K562 (cell line): ENCODE data around the gene HAGHL. TPM values are rescaled to one million over a fixed set of nuclear protein-coding genes. Genes with fewer than 3 reads are reported as not detected.
A peak's percentile ranks its signal among the peaks of the same experiment; 100 is the strongest.

ENCODE experiments used
- ATAC-seq: fragments of 200-7000 bp; cut with Tn5 transposase; 3 replicates; pipeline ENCODE4 v1.9.1; 2020; ENCODE audit warnings: moderate library complexity
- BruUV-seq: library from RNA; stranded (reverse); fragments of 400-500 nt; replicated peaks from 2 replicates; lab custom pipeline; 2021; lab: Mats Ljungman, UMichigan
- CTCF ChIA-PET: fragments of 300-600 bp; formaldehyde crosslinking; extraction: SDS; loops from one replicate; lab custom pipeline; 2021; ENCODE audit warnings: low intra/inter-chr PET ratio; lab: Yijun Ruan, JAX
- POLR2A ChIA-PET: fragments of 300-600, 350-650 bp; sonication (Branson Sonifier 250); formaldehyde crosslinking; extraction: SDS; loops from one replicate; lab custom pipeline; 2021; ENCODE audit warnings: antibody characterized with exemption, inconsistent platforms; lab: Yijun Ruan, JAX
- DNase-seq, 4 experiments: peaks; one replicate each; pipeline versions ENCODE4 v3.0.0 to v3.0.0-alpha.2; 2011 to 2018; ENCODE audit warnings: low spot score in 3 of 4, mixed read lengths in 3 of 4; ENCODE audit errors: extremely low read depth in 1 of 4
- FAIRE-seq: peaks from 2 replicates; lab custom pipeline; 2011; peaks lifted over from hg19 to GRCh38; lab: Jason Lieb, UNC
- H2AFZ ChIP-seq: 2 replicates; pipeline ENCODE4 v1.6.0; 2011; ENCODE audit warnings: low read depth, low read length, control low read depth, inconsistent platforms
- H3K27ac ChIP-seq: fragments of 200-600 bp; 3 replicates; pipeline ENCODE4 v1.8.0; 2011; ENCODE audit warnings: low read depth, mild to moderate bottlenecking, control low read depth, inconsistent platforms, low read length, moderate library complexity, mixed read lengths; ENCODE audit errors: extremely low read depth
- H3K27me3 ChIP-seq, 2 experiments: fragments of 300-600 bp in 1 of 2; 2 replicates in 1 of 2; 3 replicates in 1 of 2; pipeline versions ENCODE4 v1.6.0 to v1.8.0; 2011; ENCODE audit warnings: inconsistent platforms in 2 of 2, low read length in 2 of 2, mild to moderate bottlenecking in 1 of 2, mixed read lengths in 1 of 2, moderate library complexity in 1 of 2; ENCODE audit not compliant: control insufficient read depth in 2 of 2, insufficient read depth in 2 of 2
- H3K36me3 ChIP-seq: fragments of 300-600 bp; 3 replicates; pipeline ENCODE4 v1.8.0; 2011; ENCODE audit warnings: mild to moderate bottlenecking, low read length, inconsistent platforms; ENCODE audit not compliant: control insufficient read depth, insufficient read depth
- H3K4me1 ChIP-seq, 2 experiments: fragments of 200-600 bp in 1 of 2; replicated peaks in 1 of 2; 2 replicates in 1 of 2; 3 replicates in 1 of 2; pipeline versions ENCODE4 v1.5.1 to v1.8.0; 2011; ENCODE audit warnings: inconsistent platforms in 2 of 2, low read length in 2 of 2, mild to moderate bottlenecking in 1 of 2, mixed read lengths in 1 of 2, moderate library complexity in 1 of 2; ENCODE audit not compliant: control insufficient read depth in 2 of 2, insufficient read depth in 2 of 2
- H3K4me2 ChIP-seq: 2 replicates; pipeline ENCODE4 v1.6.1; 2011; ENCODE audit warnings: low read length, control low read depth, inconsistent platforms, mixed read lengths; ENCODE audit not compliant: insufficient read depth
- H3K4me3 ChIP-seq: fragments of 200-600 bp; sonication (generic), shearing (Covaris generic); 2 replicates; pipeline ENCODE4 v1.5.1; 2016; ENCODE audit warnings: control low read depth, inconsistent platforms
- H3K79me2 ChIP-seq: fragments of 200-600 bp; 3 replicates; pipeline ENCODE4 v1.8.0; 2011; ENCODE audit warnings: low read length, inconsistent platforms; ENCODE audit not compliant: control insufficient read depth, insufficient read depth
- H3K9ac ChIP-seq, 2 experiments: 2 replicates each; pipeline versions ENCODE4 v1.6.0 to v1.6.1; 2011; ENCODE audit warnings: low read depth in 2 of 2, low read length in 2 of 2, control low read depth in 1 of 2, inconsistent platforms in 1 of 2, mild to moderate bottlenecking in 1 of 2, mixed read lengths in 1 of 2; ENCODE audit not compliant: insufficient read depth in 1 of 2
- H3K9me1 ChIP-seq: one replicate; pipeline ENCODE4 v1.6.0; 2011; ENCODE audit warnings: inconsistent platforms, mild to moderate bottlenecking, low read length, moderate library complexity; ENCODE audit not compliant: control insufficient read depth, insufficient read depth
- H3K9me3 ChIP-seq: replicated peaks from 2 replicates; pipeline ENCODE4 v1.5.1; 2011; ENCODE audit warnings: low read depth, low read length, inconsistent platforms; ENCODE audit not compliant: control insufficient read depth, insufficient read depth
- H4K20me1 ChIP-seq: replicated peaks from 2 replicates; pipeline ENCODE4 v1.6.1; 2011; ENCODE audit warnings: low read length, inconsistent platforms, mixed read lengths; ENCODE audit not compliant: control insufficient read depth, insufficient read depth
- AFF4 ChIP-seq: sonication (generic); formaldehyde crosslinking; IDR thresholded peaks from 2 replicates; pipeline ENCODE4 v1.8.0; 2023; ENCODE audit warnings: mild to moderate bottlenecking, missing genetic modification reagents
- BRD4 ChIP-seq: fragments of 200-600 bp; sonication (generic); IDR thresholded peaks from 2 replicates; pipeline ENCODE4 v1.6.1; 2017; ENCODE audit warnings: inconsistent platforms
- CBX2 ChIP-seq: fragments of 200-600 bp; sonication (generic); IDR thresholded peaks from one replicate; pipeline ENCODE4 v1.6.1; 2012; ENCODE audit warnings: mild to moderate bottlenecking, low read length, inconsistent platforms; ENCODE audit not compliant: insufficient read depth, poor library complexity, severe bottlenecking
- CC2D1A ChIP-seq: fragments of 450-650 bp; IDR thresholded peaks from 2 replicates; pipeline ENCODE4 v1.6.1; 2017; ENCODE audit warnings: mild to moderate bottlenecking
- E2F6 ChIP-seq, 2 experiments: IDR thresholded peaks; 2 replicates each; pipeline ENCODE4 v1.6.1; 2011; ENCODE audit warnings: borderline replicate concordance in 1 of 2, control low read depth in 1 of 2, low read depth in 1 of 2, low read length in 1 of 2, mild to moderate bottlenecking in 1 of 2, mixed read lengths in 1 of 2, moderate library complexity in 1 of 2; ENCODE audit not compliant: insufficient read depth in 1 of 2, insufficient read length in 1 of 2, poor library complexity in 1 of 2, severe bottlenecking in 1 of 2; ENCODE audit errors: extremely low read depth in 1 of 2
- KAT2B ChIP-seq: IDR thresholded peaks from one replicate; pipeline ENCODE4 v1.6.1; 2012; ENCODE audit warnings: low read depth, mild to moderate bottlenecking, control low read depth, inconsistent platforms, low read length, moderate library complexity
- MEIS2 ChIP-seq: fragments of 450-650 bp; IDR thresholded peaks from 2 replicates; pipeline ENCODE4 v1.6.1; 2014; ENCODE audit warnings: mild to moderate bottlenecking; ENCODE audit not compliant: partially characterized antibody
- NR2C1 ChIP-seq, 2 experiments: fragments of 450-650 bp; IDR thresholded peaks; 2 replicates each; pipeline ENCODE4 v1.6.1; 2017; ENCODE audit warnings: mild to moderate bottlenecking in 2 of 2, antibody characterized with exemption in 1 of 2, inconsistent platforms in 1 of 2, missing compliant biosample characterization in 1 of 2, missing genetic modification characterization in 1 of 2
- SAP30 ChIP-seq: fragments of 200-600 bp; sonication (generic); IDR thresholded peaks from 2 replicates; pipeline ENCODE4 v1.6.1; 2012; ENCODE audit warnings: borderline replicate concordance, low read depth, mild to moderate bottlenecking, moderate library complexity, low read length, control low read depth, inconsistent platforms; ENCODE audit not compliant: insufficient read depth, poor library complexity, severe bottlenecking
- SMAD1 ChIP-seq: fragments of 150-350 bp; IDR thresholded peaks from 2 replicates; pipeline ENCODE4 v1.6.1; 2014; ENCODE audit warnings: low read length, low read depth; ENCODE audit not compliant: partially characterized antibody
- SRSF7 ChIP-seq: fragments of 200-400 bp; formaldehyde crosslinking; optimal IDR thresholded peaks from 2 replicates; pipeline ENCODE3; 2017; ENCODE audit warnings: mild to moderate bottlenecking, low read depth, low read length
- ZNF134 ChIP-seq: fragments of 250-450 bp; sonication (Bioruptor Pico); conservative IDR thresholded peaks from 2 replicates; pipeline ENCODE4 v1.4.0; 2020
- ZNF212 ChIP-seq: fragments of 450-650 bp; formaldehyde crosslinking; IDR thresholded peaks from 2 replicates; pipeline ENCODE4 v1.4.0; 2020; ENCODE audit warnings: mild to moderate bottlenecking
- WGBS: fragments of 100-300 bp; shearing (Covaris generic); methylation state at CpG from one replicate; pipeline ENCODE4 v1.1.6; 2016; ENCODE audit warnings: low coverage, mixed read lengths; ENCODE audit not compliant: insufficient coverage; ENCODE audit errors: missing lambda C conversion rate; 5-methylcytosine and 5-hydroxymethylcytosine counted together
- in situ Hi-C: fragments of 300-500 bp; cut with MboI; formaldehyde crosslinking; loops from 4 replicates; pipeline ENCODE4 v1.15.0; 2018; ENCODE audit warnings: inconsistent platforms, mixed read lengths
- intact Hi-C: fragments of 100-400 bp; cut with micrococcal nuclease; formaldehyde crosslinking; loops from 2 replicates; pipeline ENCODE4 v1.14.2; 2022
- polyA plus RNA-seq, 8 experiments: library from polyadenylated mRNA; depleted of rRNA in 4 of 8; stranded (reverse) in 5 of 8; unstranded in 3 of 8; fragments of >200 nt; fragmentation: Nextera tagmentation in 2 of 8; fragmentation: Illumina TruSeq in 1 of 8; extraction: Ambion mirVana in 2 of 8; extraction: Trizol in 1 of 8; gene quantifications; 2 replicates each; pipeline versions ENCODE4 v1.2.1 to v1.2.3, GENCODE V29; 2011 to 2014; ENCODE audit warnings: inconsistent platforms in 1 of 8, missing spikeins in 1 of 8
- total RNA-seq, 7 experiments: library from RNA; depleted of rRNA in 6 of 7; stranded (reverse); fragments of >200 nt in 6 of 7; fragmentation: Illumina TruSeq in 2 of 7; extraction: Trizol in 2 of 7; gene quantifications; 2 replicates each; pipeline versions ENCODE4 v1.2.1 to v1.2.3, GENCODE V29; 2011 to 2021; ENCODE audit warnings: low replicate concordance in 1 of 7

Gene HAGHL
- total and polyA plus RNA-seq, 9 of the 15 experiments (the other 6 are each of a cell fraction or from before 2014, with no cell fraction given) = 0.31 to 83.4 (median 20.7) TPM

DNA sequence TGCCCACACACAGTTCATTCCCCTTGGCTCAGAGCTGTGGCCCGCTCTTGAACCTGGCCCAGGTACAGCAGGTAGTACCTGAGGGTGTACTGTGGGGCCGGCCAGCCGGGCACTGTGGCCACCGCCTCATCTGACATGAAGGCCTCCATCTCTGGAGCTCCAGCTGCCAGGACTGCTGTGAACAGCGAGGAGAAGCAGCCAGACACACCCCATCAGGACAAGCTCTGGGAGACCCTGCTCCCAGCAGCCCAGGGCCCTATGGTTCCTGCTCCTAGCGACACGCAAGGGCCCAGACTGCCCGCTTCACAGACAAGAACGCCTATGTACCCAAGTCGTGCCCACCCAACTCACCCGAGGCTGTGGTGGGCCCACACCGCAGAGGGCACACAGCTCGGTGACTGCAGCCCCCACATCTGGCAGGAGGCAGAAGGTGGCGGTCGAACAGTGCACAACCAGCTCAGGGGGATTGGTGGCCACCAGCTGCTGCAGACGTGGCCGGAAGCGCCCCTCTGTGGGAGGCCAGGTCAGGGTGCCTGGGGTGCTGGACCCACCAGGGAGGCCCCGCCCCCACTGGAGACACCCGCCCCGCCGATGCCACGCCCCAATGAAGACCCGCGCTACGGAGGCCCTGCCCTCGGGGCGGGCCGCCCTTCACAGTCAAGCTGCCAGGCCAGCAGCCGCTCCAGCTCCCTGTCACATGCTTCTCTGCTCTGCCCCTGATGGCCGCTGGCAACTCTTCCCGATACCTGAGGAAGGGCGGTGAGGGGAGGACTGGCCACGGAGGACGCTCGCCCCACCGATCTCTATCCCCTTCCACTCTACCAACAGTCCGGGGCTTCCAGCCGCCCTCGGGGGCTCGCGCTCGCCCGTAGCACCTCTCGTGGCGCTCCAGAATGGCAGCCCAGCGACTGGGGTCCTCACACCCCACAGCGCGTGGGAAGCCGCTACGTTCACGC, 47.8 kb upstream of the HAGHL start:
- Histone ChIP-seq H4K20me1 (peaks cover 21% of the 10 kb centered on the region), H3K9me1 (peaks cover 11% of the 10 kb centered on the region), H3K4me3 (peak overlapping the region; percentile 64), H3K4me2 (peak overlapping the region; percentile 98), H3K27ac (peak overlapping the region; percentile 82), H3K27me3 (no peaks in the 10 kb centered on the region), H3K36me3 (peaks cover 39% of the 10 kb centered on the region), H3K4me1 (peaks cover 45 to 98% of the 10 kb centered on the region in 2 experiments), H2AFZ (peak overlapping the region; percentile 92), H3K9me3 (no peaks in the 10 kb centered on the region), H3K79me2 (peaks cover 45% of the 10 kb centered on the region), H3K9ac (peak overlapping the region; percentile 84 to 93)
- 10% methylated on average over 38 of the region's 52 CpGs for WGBS
- in situ Hi-C loops = loop anchor here (10.0 kb wide), 1 partner anchor 284 kb away; the partner anchor contains the start of gene NME4
- ATAC-seq = peak; percentile 58
- DNase-seq = peak; percentile 75 to 88 (median 82)
- FAIRE-seq = peak; percentile 62
- CTCF ChIA-PET = no interaction called here
- BruUV-seq = no TSS peak
- POLR2A ChIA-PET = interaction anchor here (0.6 to 1.5 kb wide), 6 partner anchors 10 to 386 kb away, joined by 3 to 4 read pairs (median 3); no protein-coding TSS in a partner anchor
- intact Hi-C loops = loop anchor here (5.0 kb wide), 1 partner anchor 42 kb away; the partner anchor contains the start of gene METTL26
- TF ChIP-seq CBX2 (no peak), ZNF212 (no peak), MEIS2 (no peak), AFF4 (CRISPR knock-in tag) (no peak), NR2C1 (IDR thresholded peaks at IDR 0.05) (no peak), NR2C1 (tag; IDR thresholded peaks at IDR 0.05) (no peak), CC2D1A (no peak), E2F6 (IDR thresholded peaks at IDR 0.05; ENCODE audit: borderline replicate concordance in 1 of 2, extremely low read depth in 1 of 2, insufficient read depth in 1 of 2, insufficient read length in 1 of 2, low read depth in 1 of 2, low read length in 1 of 2, poor library complexity in 1 of 2, severe bottlenecking in 1 of 2) (peak; percentile 27 to 56), SMAD1 (no peak), SRSF7 (no peak), ZNF134 (no peak), BRD4 (no peak), KAT2B (no peak), SAP30 (peak; percentile 58)
